Measurements from ENCODE around the gene TCF3.
"Not testable (repeated sequence)": the region's sequence is repeated elsewhere in the genome, so short reads cannot be mapped to it uniquely, and the experiment has no call there.

The TCF3 gene

DNA sequence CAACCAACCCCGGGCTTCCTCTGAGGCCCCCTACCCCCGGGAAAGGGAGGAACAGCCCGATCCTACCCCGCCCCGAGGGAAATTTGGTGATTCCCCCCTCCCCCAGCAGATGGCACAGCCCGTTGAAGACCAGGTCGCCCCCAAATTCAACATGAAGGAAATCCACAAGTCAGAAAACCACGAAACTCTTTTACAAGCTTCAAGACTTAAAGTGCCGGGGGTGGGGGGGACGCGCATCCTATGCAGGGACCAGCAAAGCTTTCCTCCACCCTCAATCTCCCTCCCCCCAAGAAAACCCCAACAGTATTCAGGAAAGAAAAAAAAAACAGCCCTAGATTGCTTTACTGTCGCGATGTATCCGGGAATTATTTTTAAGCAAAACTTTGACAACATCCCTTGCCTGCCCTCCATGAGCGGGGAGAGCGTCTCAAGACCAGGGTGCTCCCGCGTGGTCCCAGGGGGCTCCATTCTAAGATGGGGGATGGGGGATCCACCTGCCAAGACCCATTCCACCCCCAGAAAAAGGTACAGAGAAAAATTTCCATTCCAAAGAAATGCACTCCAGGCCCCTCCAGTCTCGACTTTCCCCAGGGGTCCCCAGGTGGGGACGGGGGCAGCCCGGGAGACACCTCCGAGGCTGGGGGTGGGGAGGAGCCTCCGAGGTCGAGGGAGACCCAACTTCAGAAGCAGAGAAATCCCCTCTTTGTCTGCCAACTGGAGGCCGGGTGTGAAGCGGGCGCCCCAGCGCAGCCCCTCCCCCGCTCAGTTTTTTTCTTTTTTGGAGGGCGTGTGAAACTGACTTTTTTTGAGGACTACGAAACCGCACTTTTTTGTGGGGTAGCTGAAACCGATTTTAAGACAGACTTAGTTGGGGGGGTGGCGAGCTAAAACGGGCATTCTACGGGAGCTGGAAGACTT lies 1.5 kb downstream of the TCF3 start:
- no peak for DNase-seq

DNA sequence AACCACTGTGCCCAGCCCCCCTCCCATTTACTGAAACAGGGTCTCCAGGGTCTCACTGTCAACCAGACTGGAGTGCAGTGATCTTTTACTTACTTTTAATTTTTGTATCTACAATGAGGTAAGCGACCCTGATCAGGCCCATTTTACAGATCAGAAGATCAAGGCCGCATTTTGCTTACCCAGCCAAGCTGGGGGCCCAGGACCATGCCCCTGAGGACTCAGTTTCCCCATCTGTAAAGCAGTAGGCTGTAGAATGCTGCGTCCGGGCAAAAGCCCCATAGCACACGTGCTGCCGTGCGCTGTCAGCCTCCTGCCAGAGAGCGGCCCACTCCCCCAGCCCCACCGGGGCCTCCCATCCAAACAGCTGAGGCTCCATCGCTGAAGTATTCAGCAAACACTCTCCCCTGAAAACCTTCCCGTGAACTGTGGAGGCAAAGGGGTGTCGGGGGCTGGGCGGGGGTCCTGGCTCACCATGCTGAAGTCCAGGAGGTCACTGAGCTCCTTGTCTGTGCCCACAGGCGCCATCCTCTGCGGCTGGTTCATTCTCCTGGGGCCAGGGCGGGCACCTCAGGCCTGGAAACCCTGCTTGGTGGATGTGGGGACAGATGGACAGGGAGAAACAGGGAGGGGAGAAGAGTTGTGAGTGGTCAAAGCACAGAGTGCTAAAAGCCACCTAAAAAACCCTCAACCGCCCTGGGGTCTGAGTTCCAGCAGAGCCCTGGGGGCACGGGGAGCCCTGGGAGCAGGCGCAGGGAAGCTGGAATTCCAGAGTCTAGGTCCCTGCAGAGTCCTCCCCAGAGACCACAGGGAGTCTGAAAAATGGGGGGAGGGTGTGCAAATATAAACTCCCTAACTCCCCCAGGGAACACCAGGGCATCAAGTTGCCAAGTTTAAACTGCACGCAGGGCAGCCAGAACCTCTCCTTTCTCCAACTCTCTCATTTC lies 2.4 kb downstream of the TCF3 start:
- no peak for DNase-seq

GRCh38 chr19:1648920-1649541 lies 3.4 kb downstream of the TCF3 start:
- DNase-seq: no peak

GRCh38 chr19:1648459-1648849 lies 4.0 kb downstream of the TCF3 start:
- DNase-seq: no peak

- no peak for DNase-seq
Observed at GRCh38 chr19:1647501-1648458, 4.6 kb downstream of the TCF3 start.

DNA sequence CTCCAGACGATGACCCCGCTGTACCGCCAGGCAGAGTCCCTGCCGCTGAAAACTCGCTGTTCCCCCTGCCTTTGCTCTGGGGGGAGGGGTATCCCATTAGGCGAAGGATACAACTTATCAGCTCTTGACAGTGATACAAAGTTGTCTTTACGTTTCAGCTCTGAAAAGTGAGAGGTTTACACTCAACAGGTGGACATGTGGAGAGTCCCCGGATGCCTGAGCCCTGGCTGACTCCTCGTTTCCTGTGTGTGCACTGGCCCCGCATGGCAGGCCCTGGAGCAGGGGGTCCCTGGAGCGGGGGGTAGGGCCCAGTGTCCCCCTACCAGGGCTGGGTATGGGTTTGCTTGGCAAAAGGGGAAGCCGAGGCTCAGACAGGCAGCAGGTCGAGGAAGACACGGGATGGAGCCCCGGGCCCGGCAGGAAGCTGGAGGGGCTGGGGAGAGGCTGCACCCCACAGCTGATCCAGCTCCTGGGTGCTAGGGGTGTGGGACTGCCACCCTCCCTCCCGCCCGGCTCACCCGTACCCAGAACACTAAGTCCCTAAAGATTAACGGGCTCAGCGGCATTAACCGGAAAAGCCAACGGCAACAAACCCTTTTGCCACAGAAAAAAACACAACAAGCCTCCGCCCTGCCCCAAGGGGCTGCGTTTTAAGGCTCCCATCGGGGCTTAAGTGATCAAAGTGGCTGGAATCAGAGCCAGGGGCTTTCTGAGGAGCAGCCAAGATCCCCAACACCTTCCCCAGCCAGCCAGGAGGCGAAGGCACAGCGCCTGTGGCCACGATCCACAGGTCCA lies 5.6 kb downstream of the TCF3 start:
- no peak for DNase-seq

- DNase-seq: no peak
Observed at GRCh38 chr19:1646149-1646548, 6.3 kb downstream of the TCF3 start.

- DNase-seq: no peak
Observed at GRCh38 chr19:1645299-1645698, 7.1 kb downstream of the TCF3 start.

DNA sequence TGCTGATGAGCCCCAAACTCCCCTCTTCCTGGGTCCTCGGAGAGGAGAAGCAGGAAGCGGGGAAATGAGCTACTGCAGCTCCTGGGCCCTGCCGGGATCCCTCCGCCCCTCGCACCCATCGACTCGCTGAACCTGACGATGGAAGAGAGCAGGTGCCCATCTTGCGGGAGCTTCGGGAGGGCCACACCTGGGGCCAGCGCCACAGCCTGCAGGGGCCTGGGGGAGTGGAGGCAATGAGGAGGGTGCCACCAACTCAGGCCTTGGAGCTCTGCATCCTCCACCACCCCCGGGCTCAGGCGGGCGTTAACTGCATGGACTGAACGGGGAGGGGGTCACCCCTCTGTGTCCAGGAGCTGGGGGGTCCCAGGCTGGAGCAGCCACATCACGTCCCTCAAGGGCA lies 8.3 kb downstream of the TCF3 start:
- no peak for DNase-seq

- not testable (repeated sequence) for DNase-seq
Observed at GRCh38 chr19:1640893-1641448, 11.4 kb downstream of the TCF3 start.

GRCh38 chr19:1636325-1637236 lies 15.8 kb downstream of the TCF3 start:
- DNase-seq: no peak

GRCh38 chr19:1634938-1635243 lies 17.5 kb downstream of the TCF3 start:
- no peak for DNase-seq

GRCh38 chr19:1634242-1634937 lies 18.0 kb downstream of the TCF3 start:
- DNase-seq: no peak

GRCh38 chr19:1633269-1633826 lies 19.1 kb downstream of the TCF3 start:
- no peak for DNase-seq

GRCh38 chr19:1632462-1633268 lies 19.8 kb downstream of the TCF3 start:
- DNase-seq: no peak

GRCh38 chr19:1631557-1632100 lies 20.8 kb downstream of the TCF3 start:
- DNase-seq: no peak

DNA sequence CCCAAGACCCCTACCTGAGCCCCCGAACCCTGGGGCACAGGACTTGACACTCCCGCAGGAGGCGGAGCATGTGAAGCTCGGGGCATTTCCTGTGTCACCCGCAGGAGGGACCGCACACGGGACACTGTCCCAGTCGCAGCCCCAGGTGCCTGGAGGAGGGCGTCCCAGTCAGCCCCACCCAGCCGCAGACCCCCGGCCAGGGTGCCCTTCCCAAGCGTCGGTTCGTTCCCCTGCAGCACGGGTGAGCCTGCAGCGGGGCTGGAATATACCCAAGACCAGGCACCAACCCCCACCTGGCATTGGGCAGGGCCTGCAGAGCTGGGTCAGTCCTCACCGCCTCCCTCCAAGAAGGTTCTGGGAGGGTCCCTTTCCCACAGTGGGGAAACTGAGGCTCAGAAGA lies 21.6 kb downstream of the TCF3 start:
- DNase-seq: no peak

GRCh38 chr19:1630012-1630411 lies 22.4 kb downstream of the TCF3 start:
- no peak for DNase-seq

Data from NCI-H774 (cell line).